Hepatocyte (in vitro differentiated cells): ENCODE measurements around the gene HOOK1. TPM values are rescaled to one million over a fixed set of nuclear protein-coding genes. Genes with fewer than 3 reads are reported as not detected.
"Not testable (repeated sequence)": the region's sequence is repeated elsewhere in the genome, so short reads cannot be mapped to it uniquely, and the experiment has no call there.

Source experiments
- DNase-seq: peaks from one replicate; pipeline ENCODE4 v3.0.0-alpha.2; 2016; ENCODE audit warnings: low spot score
- H2AFZ ChIP-seq: fragments of 200-600 bp; sonication (generic); 2 replicates; pipeline ENCODE4 v1.6.0; 2016; ENCODE audit warnings: antibody characterized with exemption, mild to moderate bottlenecking
- H3K27ac ChIP-seq: fragments of 200-600 bp; sonication (generic); 2 replicates; pipeline ENCODE4 v1.5.1; 2016; ENCODE audit warnings: mild to moderate bottlenecking
- H3K27me3 ChIP-seq: fragments of 200-600 bp; sonication (generic); 2 replicates; pipeline ENCODE4 v1.6.1; 2016
- H3K36me3 ChIP-seq: fragments of 200-600 bp; sonication (generic); replicated peaks from 2 replicates; pipeline ENCODE4 v1.5.1; 2016; ENCODE audit warnings: low read depth; ENCODE audit not compliant: insufficient read depth
- H3K4me1 ChIP-seq: fragments of 200-600 bp; sonication (generic); 2 replicates; pipeline ENCODE4 v1.5.1; 2016; ENCODE audit warnings: mild to moderate bottlenecking, moderate library complexity; ENCODE audit not compliant: insufficient read depth
- H3K4me2 ChIP-seq: fragments of 200-600 bp; sonication (generic); 2 replicates; pipeline ENCODE4 v1.6.0; 2016
- H3K4me3 ChIP-seq: fragments of 200-600 bp; sonication (generic); 2 replicates; pipeline ENCODE4 v1.5.1; 2016; ENCODE audit warnings: mild to moderate bottlenecking
- H3K79me2 ChIP-seq: fragments of 200-600 bp; sonication (generic); 2 replicates; pipeline ENCODE4 v1.6.0; 2017; ENCODE audit warnings: mild to moderate bottlenecking
- H3K9me2 ChIP-seq: fragments of 200-600 bp; sonication (generic); replicated peaks from 2 replicates; pipeline ENCODE4 v1.6.0; 2017; ENCODE audit warnings: mild to moderate bottlenecking; ENCODE audit not compliant: insufficient read depth
- H3K9me3 ChIP-seq: fragments of 200-600 bp; sonication (generic); 2 replicates; pipeline ENCODE4 v1.5.1; 2016; ENCODE audit warnings: low read depth, mild to moderate bottlenecking
- H4K20me1 ChIP-seq: fragments of 200-600 bp; sonication (generic); 2 replicates; pipeline ENCODE4 v1.6.0; 2016; ENCODE audit warnings: mild to moderate bottlenecking; ENCODE audit not compliant: insufficient read depth, poor library complexity, severe bottlenecking
- EZH2 ChIP-seq: fragments of 200-600 bp; sonication (generic); IDR thresholded peaks from 2 replicates; pipeline ENCODE4 v1.6.1; 2016; ENCODE audit warnings: antibody characterized with exemption, mild to moderate bottlenecking, borderline replicate concordance
- EZH2phosphoT487 ChIP-seq: fragments of 200-600 bp; sonication (generic); IDR thresholded peaks from one replicate; pipeline ENCODE4 v1.6.1; 2018; ENCODE audit warnings: antibody characterized with exemption, mild to moderate bottlenecking, low read depth, moderate library complexity; ENCODE audit not compliant: unreplicated experiment, severe bottlenecking
- WGBS: methylation state at CpG from one replicate; pipeline ENCODE4 v1.1.6; 2016; ENCODE audit warnings: low lambda C conversion rate; ENCODE audit errors: missing lambda C conversion rate; 5-methylcytosine and 5-hydroxymethylcytosine counted together
- polyA plus RNA-seq: library from polyadenylated mRNA; unstranded; fragments of >200 nt; fragmentation: Nextera tagmentation; extraction: Ambion mirVana; gene quantifications from 2 replicates; pipeline ENCODE4 v1.2.1, GENCODE V29; 2016
- total RNA-seq: library from RNA; depleted of rRNA; stranded (reverse); fragments of >200 nt; gene quantifications from 2 replicates; pipeline ENCODE4 v1.2.3, GENCODE V29; 2014
- TF ChIP-seq, protein P1 (sequence below): fragments of 200-600 bp; sonication (generic); IDR thresholded peaks from 2 replicates; pipeline ENCODE4 v1.5.1; 2016; ENCODE audit warnings: antibody characterized with exemption, mild to moderate bottlenecking; ENCODE audit not compliant: poor library complexity

The HOOK1 gene
- total and polyA plus RNA-seq, 2 experiments from 2014 or later = 12.8 to 36.8 TPM

DNA sequence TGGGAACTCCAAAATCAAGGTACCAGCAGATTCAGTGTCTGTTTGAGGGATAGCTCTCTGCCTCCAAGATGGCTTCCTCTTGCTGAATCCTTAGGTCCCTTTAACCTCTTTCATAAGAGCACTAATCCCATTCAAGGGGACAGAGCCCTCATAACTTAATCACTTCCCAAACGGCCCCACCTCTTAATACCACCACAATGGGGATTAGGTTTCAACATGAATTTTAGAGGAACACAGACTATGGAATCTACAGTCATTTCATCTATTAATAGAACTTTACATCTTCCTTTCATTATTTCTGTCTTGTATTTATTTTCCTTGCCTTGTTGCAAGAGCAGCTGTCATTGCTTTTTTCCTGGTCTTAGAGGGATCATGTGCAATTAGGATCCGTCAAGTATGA, 30.3 kb downstream of the HOOK1 start:
- Histone ChIP-seq H3K4me2 (no peak overlapping the region), H3K9me2 (no peaks in the 10 kb centered on the region), H3K4me3 (no peak overlapping the region), H2AFZ (no peak overlapping the region), H3K27me3 (no peaks in the 10 kb centered on the region), H3K36me3 (no peaks in the 10 kb centered on the region), H3K4me1 (no peaks in the 10 kb centered on the region), H4K20me1 (no peaks in the 10 kb centered on the region), H3K79me2 (no peaks in the 10 kb centered on the region), H3K9me3 (no peaks in the 10 kb centered on the region), H3K27ac (no peak overlapping the region)
- 78% methylated on average over 2 of the region's 2 CpGs for WGBS
- no peak for DNase-seq
- TF ChIP-seq, protein P1, sequence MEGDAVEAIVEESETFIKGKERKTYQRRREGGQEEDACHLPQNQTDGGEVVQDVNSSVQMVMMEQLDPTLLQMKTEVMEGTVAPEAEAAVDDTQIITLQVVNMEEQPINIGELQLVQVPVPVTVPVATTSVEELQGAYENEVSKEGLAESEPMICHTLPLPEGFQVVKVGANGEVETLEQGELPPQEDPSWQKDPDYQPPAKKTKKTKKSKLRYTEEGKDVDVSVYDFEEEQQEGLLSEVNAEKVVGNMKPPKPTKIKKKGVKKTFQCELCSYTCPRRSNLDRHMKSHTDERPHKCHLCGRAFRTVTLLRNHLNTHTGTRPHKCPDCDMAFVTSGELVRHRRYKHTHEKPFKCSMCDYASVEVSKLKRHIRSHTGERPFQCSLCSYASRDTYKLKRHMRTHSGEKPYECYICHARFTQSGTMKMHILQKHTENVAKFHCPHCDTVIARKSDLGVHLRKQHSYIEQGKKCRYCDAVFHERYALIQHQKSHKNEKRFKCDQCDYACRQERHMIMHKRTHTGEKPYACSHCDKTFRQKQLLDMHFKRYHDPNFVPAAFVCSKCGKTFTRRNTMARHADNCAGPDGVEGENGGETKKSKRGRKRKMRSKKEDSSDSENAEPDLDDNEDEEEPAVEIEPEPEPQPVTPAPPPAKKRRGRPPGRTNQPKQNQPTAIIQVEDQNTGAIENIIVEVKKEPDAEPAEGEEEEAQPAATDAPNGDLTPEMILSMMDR = no peak

DNA sequence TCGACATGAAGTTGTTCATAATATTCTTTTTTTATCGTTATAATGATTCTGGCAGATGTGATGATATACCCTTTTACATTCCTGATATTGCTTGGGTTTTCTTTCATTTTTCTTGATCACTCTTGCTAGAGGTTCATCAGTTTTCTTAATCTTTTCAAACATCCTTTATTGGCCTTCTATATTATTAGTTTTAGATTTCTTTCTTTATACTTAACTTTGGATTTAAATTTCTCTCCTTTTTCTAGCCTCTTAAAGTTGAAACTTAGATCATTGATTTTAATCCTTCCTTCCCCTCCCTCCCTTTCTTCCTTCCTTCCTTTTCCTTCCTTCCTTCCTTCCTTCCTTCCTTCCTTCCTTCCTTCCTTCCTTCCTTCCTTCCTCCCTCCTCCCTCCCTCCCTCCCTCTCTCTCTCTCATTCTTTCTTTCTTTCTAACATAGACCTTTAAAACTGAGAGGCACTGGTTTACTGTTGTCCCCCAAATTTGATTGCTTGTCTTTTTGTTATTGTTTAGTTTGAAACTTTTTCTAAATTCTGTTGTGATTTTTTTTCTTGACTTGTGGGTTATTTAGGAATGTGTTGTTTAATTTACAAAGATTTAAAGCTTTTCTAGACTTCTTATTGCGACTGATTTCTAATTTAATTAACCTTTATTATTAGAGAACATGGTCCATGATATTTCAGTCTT, 31.6 kb downstream of the HOOK1 start:
- DNase-seq = no peak
- TF ChIP-seq EZH2phosphoT487 = no peak
- no peak for TF ChIP-seq EZH2
- TF ChIP-seq, protein P1 = no peak
- no peaks in the 10 kb centered on the region for H3K79me2 ChIP-seq
- H3K9me3 ChIP-seq = peaks cover 4% of the 10 kb centered on the region
- H3K4me1 ChIP-seq = no peaks in the 10 kb centered on the region
- H3K4me2 ChIP-seq = no peak overlapping the region
- no peaks in the 10 kb centered on the region for H3K36me3 ChIP-seq
- no peak overlapping the region for H2AFZ ChIP-seq
- H3K27me3 ChIP-seq = no peaks in the 10 kb centered on the region
- no peak overlapping the region for H3K4me3 ChIP-seq
- H4K20me1 ChIP-seq = no peaks in the 10 kb centered on the region
- H3K9me2 ChIP-seq = no peaks in the 10 kb centered on the region
- H3K27ac ChIP-seq = no peak overlapping the region
- WGBS = 94% methylated on average over 3 of the region's 3 CpGs

DNA sequence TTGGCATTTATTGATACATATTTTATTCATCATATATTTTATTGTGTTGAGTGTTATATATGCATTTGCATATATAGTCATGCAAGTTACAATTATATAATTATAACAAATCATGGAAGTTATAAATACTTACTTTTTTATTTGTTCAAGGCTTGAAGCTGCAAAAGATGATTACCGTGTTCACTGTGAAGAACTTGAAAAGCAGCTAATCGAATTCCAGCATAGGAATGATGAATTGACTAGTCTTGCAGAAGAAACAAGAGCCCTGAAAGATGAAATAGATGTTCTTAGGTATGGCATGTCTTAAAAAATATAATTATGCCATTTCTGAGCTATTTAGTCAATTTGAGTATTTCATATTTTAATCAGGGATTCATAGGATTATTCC, 32.1 kb downstream of the HOOK1 start:
- no peak overlapping the region for H3K4me3 ChIP-seq
- no peak overlapping the region for H3K4me2 ChIP-seq
- H3K9me2 ChIP-seq = no peaks in the 10 kb centered on the region
- 93% methylated on average over 2 of the region's 2 CpGs for WGBS
- H3K36me3 ChIP-seq = no peaks in the 10 kb centered on the region
- H2AFZ ChIP-seq = no peak overlapping the region
- TF ChIP-seq, protein P1 = no peak
- no peak for TF ChIP-seq EZH2phosphoT487
- no peak for TF ChIP-seq EZH2
- H3K27me3 ChIP-seq = no peaks in the 10 kb centered on the region
- DNase-seq = no peak
- no peaks in the 10 kb centered on the region for H4K20me1 ChIP-seq
- H3K4me1 ChIP-seq = no peaks in the 10 kb centered on the region
- H3K27ac ChIP-seq = no peak overlapping the region
- H3K79me2 ChIP-seq = no peaks in the 10 kb centered on the region
- H3K9me3 ChIP-seq = peaks cover 4% of the 10 kb centered on the region

DNA sequence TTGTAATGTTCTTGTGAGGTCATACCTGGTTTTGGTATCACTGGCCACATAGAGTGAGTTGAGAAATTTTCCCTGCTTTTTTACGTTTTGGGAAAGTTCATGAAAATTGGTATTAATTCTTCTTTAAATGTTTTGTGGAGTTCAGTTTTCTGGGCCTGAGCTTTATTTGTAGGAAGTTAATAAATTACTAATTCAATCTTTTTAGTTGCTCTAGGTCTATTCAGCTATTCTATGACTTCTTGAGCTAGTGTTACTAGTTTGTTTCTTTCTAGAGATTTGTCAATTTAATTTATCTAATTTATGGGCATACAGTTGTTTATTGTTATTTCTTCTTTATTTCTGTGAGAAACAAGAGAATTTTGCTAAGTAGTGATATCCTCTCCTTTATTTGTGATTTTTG, 37.4 kb downstream of the HOOK1 start:
- Histone ChIP-seq H3K27ac (no peak overlapping the region), H3K4me3 (no peak overlapping the region), H3K4me1 (peaks cover 11% of the 10 kb centered on the region), H2AFZ (no peak overlapping the region), H3K9me2 (no peaks in the 10 kb centered on the region), H4K20me1 (no peaks in the 10 kb centered on the region), H3K9me3 (peaks cover 4% of the 10 kb centered on the region), H3K79me2 (no peaks in the 10 kb centered on the region), H3K36me3 (no peaks in the 10 kb centered on the region), H3K4me2 (no peak overlapping the region), H3K27me3 (no peaks in the 10 kb centered on the region)
- TF ChIP-seq EZH2 (no peak), EZH2phosphoT487 (no peak)
- TF ChIP-seq, protein P1 = no peak
- no peak for DNase-seq
- WGBS = 79% methylated on average over 1 of the region's 1 CpG

DNA sequence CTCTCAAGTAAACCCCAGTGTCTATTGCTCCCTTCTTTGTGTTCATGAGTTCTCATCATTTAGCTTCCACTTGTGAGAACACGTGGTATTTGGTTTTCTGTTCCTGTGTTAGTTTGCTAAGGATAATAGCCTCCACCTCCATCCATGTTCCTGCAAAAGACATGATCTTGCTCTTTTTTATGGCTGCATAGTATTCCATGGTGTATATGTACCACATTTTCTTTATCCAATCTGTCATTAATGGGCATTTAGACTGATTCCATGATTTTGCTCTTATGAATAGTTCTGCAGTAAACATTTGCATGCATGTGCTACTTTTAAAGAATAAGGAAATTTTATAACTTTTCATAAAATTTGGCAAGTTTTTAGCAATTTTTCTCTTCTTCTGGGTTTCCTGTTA, 40.5 kb downstream of the HOOK1 start:
- H4K20me1 ChIP-seq, H3K4me3 ChIP-seq, H3K9me2 ChIP-seq, H3K9me3 ChIP-seq, H3K4me2 ChIP-seq, H3K79me2 ChIP-seq, H3K36me3 ChIP-seq, DNase-seq, H2AFZ ChIP-seq, H3K27ac ChIP-seq, H3K27me3 ChIP-seq: not testable (repeated sequence)
- peaks cover 18% of the 10 kb centered on the region for H3K4me1 ChIP-seq
- WGBS = 100% methylated on average over 1 of the region's 1 CpG
